Adrenal gland (tissue), 5 donors: ENCODE data around the gene VKORC1.

ENCODE experiments used
- POLR2A ChIP-seq, 2 donors: fragments of 450-650 bp; IDR thresholded peaks; one replicate each; pipeline ENCODE4 v1.6.1; 2017; ENCODE audit warnings: antibody characterized with exemption in 2 of 2, mild to moderate bottlenecking in 2 of 2, moderate library complexity in 1 of 2
- TF ChIP-seq, protein P1 (sequence below), 6 experiments: fragments of 450-650 bp in 4 of 6; fragments of 200-600 bp in 2 of 6; sonication (generic) in 1 of 6; IDR thresholded peaks; 1 replicate in 5 of 6; 2 replicates in 1 of 6; pipeline versions ENCODE4 v1.5.1 to v1.8.0; 2016 to 2021; ENCODE audit warnings: antibody characterized with exemption in 6 of 6, mild to moderate bottlenecking in 2 of 6, moderate library complexity in 1 of 6
- donor health status: DM: no; HTN: no; CAD: no.

GRCh38 chr16:31120129-31120528 is 25.5 kb upstream of the VKORC1 start:
- TF ChIP-seq, protein P1, sequence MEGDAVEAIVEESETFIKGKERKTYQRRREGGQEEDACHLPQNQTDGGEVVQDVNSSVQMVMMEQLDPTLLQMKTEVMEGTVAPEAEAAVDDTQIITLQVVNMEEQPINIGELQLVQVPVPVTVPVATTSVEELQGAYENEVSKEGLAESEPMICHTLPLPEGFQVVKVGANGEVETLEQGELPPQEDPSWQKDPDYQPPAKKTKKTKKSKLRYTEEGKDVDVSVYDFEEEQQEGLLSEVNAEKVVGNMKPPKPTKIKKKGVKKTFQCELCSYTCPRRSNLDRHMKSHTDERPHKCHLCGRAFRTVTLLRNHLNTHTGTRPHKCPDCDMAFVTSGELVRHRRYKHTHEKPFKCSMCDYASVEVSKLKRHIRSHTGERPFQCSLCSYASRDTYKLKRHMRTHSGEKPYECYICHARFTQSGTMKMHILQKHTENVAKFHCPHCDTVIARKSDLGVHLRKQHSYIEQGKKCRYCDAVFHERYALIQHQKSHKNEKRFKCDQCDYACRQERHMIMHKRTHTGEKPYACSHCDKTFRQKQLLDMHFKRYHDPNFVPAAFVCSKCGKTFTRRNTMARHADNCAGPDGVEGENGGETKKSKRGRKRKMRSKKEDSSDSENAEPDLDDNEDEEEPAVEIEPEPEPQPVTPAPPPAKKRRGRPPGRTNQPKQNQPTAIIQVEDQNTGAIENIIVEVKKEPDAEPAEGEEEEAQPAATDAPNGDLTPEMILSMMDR (IDR thresholded peaks at IDR 0.05) = no peak
- TF ChIP-seq POLR2A (IDR thresholded peaks at IDR 0.05) = no peak
